ENCODE results near the gene SLC7A5. TPM values are rescaled to one million over a fixed set of nuclear protein-coding genes. Genes with fewer than 3 reads are reported as not detected.

The SLC7A5 gene
- total and polyA plus RNA-seq, 2 experiments from 2014 or later = 69.9 to 79.0 TPM

- Histone ChIP-seq H2AFZ (no peak overlapping the region), H3K4me1 (ENCODE audit: insufficient read depth) (peaks cover 7% of the 10 kb centered on the region), H3K4me3 (no peak overlapping the region), H3F3A (ENCODE audit: insufficient read depth) (peaks cover 1% of the 10 kb centered on the region; the same call in 1 of the 2 replicates), H3K4me2 (ENCODE audit: unreplicated experiment) (no peak overlapping the region), H3K9ac (no peak overlapping the region), H3K79me2 (ENCODE audit: insufficient read depth) (peaks cover 92% of the 10 kb centered on the region), H3K27ac (no peak overlapping the region), H3K27me3 (replicated peaks; ENCODE audit: insufficient read depth) (no peaks in the 10 kb centered on the region), H3K9me3 (ENCODE audit: low read depth) (no peaks in the 10 kb centered on the region), H3K36me3 (ENCODE audit: low read depth) (peaks cover 24% of the 10 kb centered on the region), H4K20me1 (ENCODE audit: insufficient read depth) (no peaks in the 10 kb centered on the region), H3K9me2 (ENCODE audit: insufficient read depth) (no peaks in the 10 kb centered on the region)
- DNase-seq = no peak
- no peak for TF ChIP-seq EZH2 (IDR thresholded peaks at IDR 0.05; ENCODE audit: insufficient read depth, poor library complexity, severe bottlenecking)
- TF ChIP-seq EZH2phosphoT487 (IDR thresholded peaks at IDR 0.05; ENCODE audit: insufficient read depth, low read depth) = no peak
- WGBS, 2 experiments (ENCODE audit: low coverage in 1 of 2, low lambda C conversion rate in 2 of 2, missing lambda C conversion rate in 2 of 2) = 95 to 97% methylated on average over 27 to 28 of the region's 28 CpGs
- in situ Hi-C loops (cut with MboI) = no loop called here
These were observed 21.3 kb downstream of the SLC7A5 start for GRCh38 chr16:87847785-87848675.

GRCh38 chr16:87847467-87847784, 21.9 kb downstream of the SLC7A5 start:
- Histone ChIP-seq H3K9me3 (ENCODE audit: low read depth) (no peaks in the 10 kb centered on the region), H3K4me1 (ENCODE audit: insufficient read depth) (peaks cover under 1% of the 10 kb centered on the region; the same call in 1 of the 2 replicates), H3K27me3 (replicated peaks; ENCODE audit: insufficient read depth) (no peaks in the 10 kb centered on the region), H4K20me1 (ENCODE audit: insufficient read depth) (no peaks in the 10 kb centered on the region), H3K9ac (no peak overlapping the region), H2AFZ (no peak overlapping the region), H3F3A (ENCODE audit: insufficient read depth) (no peaks in the 10 kb centered on the region), H3K27ac (no peak overlapping the region), H3K79me2 (ENCODE audit: insufficient read depth) (peaks cover 93% of the 10 kb centered on the region), H3K4me2 (ENCODE audit: unreplicated experiment) (no peak overlapping the region), H3K36me3 (ENCODE audit: low read depth) (peaks cover 24% of the 10 kb centered on the region), H3K9me2 (ENCODE audit: insufficient read depth) (no peaks in the 10 kb centered on the region), H3K4me3 (no peak overlapping the region)
- DNase-seq = no peak
- WGBS, 2 experiments (ENCODE audit: low coverage in 1 of 2, low lambda C conversion rate in 2 of 2, missing lambda C conversion rate in 2 of 2) = 98% methylated on average over 8 of the region's 8 CpGs
- TF ChIP-seq EZH2 (IDR thresholded peaks at IDR 0.05; ENCODE audit: insufficient read depth, poor library complexity, severe bottlenecking) = no peak
- no peak for TF ChIP-seq EZH2phosphoT487 (IDR thresholded peaks at IDR 0.05; ENCODE audit: insufficient read depth, low read depth)
- in situ Hi-C loops (cut with MboI) = no loop called here

- 91 to 96% methylated on average over 20 to 24 of the region's 25 CpGs for WGBS, 2 experiments (ENCODE audit: low coverage in 1 of 2, low lambda C conversion rate in 2 of 2, missing lambda C conversion rate in 2 of 2)
- Histone ChIP-seq H3K9me2 (ENCODE audit: insufficient read depth) (no peaks in the 10 kb centered on the region), H3K27me3 (replicated peaks; ENCODE audit: insufficient read depth) (no peaks in the 10 kb centered on the region), H3K79me2 (ENCODE audit: insufficient read depth) (peaks cover 92% of the 10 kb centered on the region), H3F3A (ENCODE audit: insufficient read depth) (no peaks in the 10 kb centered on the region), H4K20me1 (ENCODE audit: insufficient read depth) (no peaks in the 10 kb centered on the region), H3K4me2 (ENCODE audit: unreplicated experiment) (no peak overlapping the region), H3K27ac (no peak overlapping the region), H3K4me1 (ENCODE audit: insufficient read depth) (no peaks in the 10 kb centered on the region), H3K9ac (no peak overlapping the region), H3K36me3 (ENCODE audit: low read depth) (peaks cover 24% of the 10 kb centered on the region), H3K9me3 (ENCODE audit: low read depth) (no peaks in the 10 kb centered on the region), H2AFZ (no peak overlapping the region), H3K4me3 (no peak overlapping the region)
- TF ChIP-seq EZH2phosphoT487 (IDR thresholded peaks at IDR 0.05; ENCODE audit: insufficient read depth, low read depth) (no peak), EZH2 (IDR thresholded peaks at IDR 0.05; ENCODE audit: insufficient read depth, poor library complexity, severe bottlenecking) (no peak)
- DNase-seq = no peak
- in situ Hi-C loops (cut with MboI) = no loop called here
These were observed 22.4 kb downstream of the SLC7A5 start for GRCh38 chr16:87846705-87847466.

- DNase-seq = no peak
- Histone ChIP-seq H4K20me1 (ENCODE audit: insufficient read depth) (no peaks in the 10 kb centered on the region), H3K27ac (no peak overlapping the region), H3K4me1 (ENCODE audit: insufficient read depth) (no peaks in the 10 kb centered on the region), H3K79me2 (ENCODE audit: insufficient read depth) (peaks cover 92% of the 10 kb centered on the region), H3K4me3 (no peak overlapping the region), H3K9me2 (ENCODE audit: insufficient read depth) (no peaks in the 10 kb centered on the region), H3K4me2 (ENCODE audit: unreplicated experiment) (no peak overlapping the region), H2AFZ (no peak overlapping the region), H3K9ac (no peak overlapping the region), H3K9me3 (ENCODE audit: low read depth) (no peaks in the 10 kb centered on the region), H3F3A (ENCODE audit: insufficient read depth) (no peaks in the 10 kb centered on the region), H3K36me3 (ENCODE audit: low read depth) (peaks cover 24% of the 10 kb centered on the region), H3K27me3 (replicated peaks; ENCODE audit: insufficient read depth) (no peaks in the 10 kb centered on the region)
- 83 to 85% methylated on average over 31 of the region's 31 CpGs for WGBS, 2 experiments (ENCODE audit: low coverage in 1 of 2, low lambda C conversion rate in 2 of 2, missing lambda C conversion rate in 2 of 2)
- TF ChIP-seq EZH2phosphoT487 (IDR thresholded peaks at IDR 0.05; ENCODE audit: insufficient read depth, low read depth) = no peak
- no peak for TF ChIP-seq EZH2 (IDR thresholded peaks at IDR 0.05; ENCODE audit: insufficient read depth, poor library complexity, severe bottlenecking)
- in situ Hi-C loops (cut with MboI) = no loop called here
These were observed 23.3 kb downstream of the SLC7A5 start for GRCh38 chr16:87845807-87846619.
